ENCODE data around the gene PROX2.
A peak's percentile ranks its signal among the peaks of the same experiment; 100 is the strongest.

PROX2 gene, protein sequence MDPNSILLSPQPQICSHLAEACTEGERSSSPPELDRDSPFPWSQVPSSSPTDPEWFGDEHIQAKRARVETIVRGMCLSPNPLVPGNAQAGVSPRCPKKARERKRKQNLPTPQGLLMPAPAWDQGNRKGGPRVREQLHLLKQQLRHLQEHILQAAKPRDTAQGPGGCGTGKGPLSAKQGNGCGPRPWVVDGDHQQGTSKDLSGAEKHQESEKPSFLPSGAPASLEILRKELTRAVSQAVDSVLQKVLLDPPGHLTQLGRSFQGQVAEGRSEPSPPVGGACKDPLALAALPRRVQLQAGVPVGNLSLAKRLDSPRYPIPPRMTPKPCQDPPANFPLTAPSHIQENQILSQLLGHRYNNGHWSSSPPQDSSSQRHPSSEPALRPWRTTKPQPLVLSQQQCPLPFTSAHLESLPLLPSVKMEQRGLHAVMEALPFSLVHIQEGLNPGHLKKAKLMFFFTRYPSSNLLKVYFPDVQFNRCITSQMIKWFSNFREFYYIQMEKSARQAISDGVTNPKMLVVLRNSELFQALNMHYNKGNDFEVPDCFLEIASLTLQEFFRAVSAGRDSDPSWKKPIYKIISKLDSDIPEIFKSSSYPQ

DNA sequence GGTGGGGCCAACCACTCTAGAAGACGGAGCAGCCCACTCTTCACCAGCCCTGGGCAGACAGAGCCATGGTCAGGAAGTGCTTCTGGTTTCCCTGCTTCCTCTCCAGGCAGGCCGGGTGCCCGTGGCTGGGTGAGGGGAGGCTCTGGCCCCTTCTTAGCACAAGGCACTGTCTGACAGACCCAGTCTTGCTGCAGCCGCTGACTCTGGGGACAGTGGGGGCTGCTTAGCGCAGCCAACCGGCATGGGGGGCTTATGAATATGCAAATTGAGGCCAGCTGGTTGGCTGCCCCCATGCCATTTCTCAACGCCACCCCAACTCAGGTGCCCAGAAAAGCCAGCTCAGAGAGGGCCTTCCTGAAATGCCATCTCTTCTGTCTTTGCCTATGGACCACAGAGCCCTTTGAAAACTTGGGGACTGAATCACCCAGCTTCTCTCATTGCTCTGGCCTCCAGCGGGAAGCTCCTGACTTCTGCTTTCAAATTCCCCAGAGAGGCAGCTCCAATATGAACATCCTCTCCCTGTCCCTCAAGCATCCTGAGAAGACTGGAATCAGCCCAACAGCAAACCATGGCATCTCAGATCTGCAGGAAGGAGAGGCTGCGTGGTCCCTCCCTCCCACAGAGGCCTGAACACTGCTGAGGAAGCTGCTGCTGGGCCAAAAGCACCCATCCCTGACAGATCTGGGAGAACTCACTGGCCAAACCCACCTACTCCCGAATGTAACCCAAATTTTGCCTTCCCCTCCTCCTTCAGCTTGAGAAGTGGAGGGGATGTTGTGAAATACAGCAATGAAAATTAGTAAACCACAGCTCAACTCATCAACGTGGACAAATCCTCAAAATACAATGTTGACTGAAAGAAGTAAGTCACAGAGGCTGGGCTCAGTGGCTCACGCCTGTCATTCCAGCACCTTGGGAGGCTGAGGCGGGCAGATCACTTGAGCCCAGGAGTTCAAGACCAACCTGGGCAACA lies at the start of gene PROX2:
PROX2 (minus strand) TSS at position 205 of the 973 bp plus-strand sequence. CDS start 12,311 bp downstream, outside the sequence.
- TF ChIP-seq, protein P1, sequence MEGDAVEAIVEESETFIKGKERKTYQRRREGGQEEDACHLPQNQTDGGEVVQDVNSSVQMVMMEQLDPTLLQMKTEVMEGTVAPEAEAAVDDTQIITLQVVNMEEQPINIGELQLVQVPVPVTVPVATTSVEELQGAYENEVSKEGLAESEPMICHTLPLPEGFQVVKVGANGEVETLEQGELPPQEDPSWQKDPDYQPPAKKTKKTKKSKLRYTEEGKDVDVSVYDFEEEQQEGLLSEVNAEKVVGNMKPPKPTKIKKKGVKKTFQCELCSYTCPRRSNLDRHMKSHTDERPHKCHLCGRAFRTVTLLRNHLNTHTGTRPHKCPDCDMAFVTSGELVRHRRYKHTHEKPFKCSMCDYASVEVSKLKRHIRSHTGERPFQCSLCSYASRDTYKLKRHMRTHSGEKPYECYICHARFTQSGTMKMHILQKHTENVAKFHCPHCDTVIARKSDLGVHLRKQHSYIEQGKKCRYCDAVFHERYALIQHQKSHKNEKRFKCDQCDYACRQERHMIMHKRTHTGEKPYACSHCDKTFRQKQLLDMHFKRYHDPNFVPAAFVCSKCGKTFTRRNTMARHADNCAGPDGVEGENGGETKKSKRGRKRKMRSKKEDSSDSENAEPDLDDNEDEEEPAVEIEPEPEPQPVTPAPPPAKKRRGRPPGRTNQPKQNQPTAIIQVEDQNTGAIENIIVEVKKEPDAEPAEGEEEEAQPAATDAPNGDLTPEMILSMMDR (conservative IDR thresholded peaks at IDR 0.05; ENCODE audit: low read depth, low read length), result no peak
- no peak for DNase-seq (ENCODE audit: low read depth)
- no peak within 1 kb of the TSS for H3K4me3 ChIP-seq (ENCODE audit: low read length)

DNA sequence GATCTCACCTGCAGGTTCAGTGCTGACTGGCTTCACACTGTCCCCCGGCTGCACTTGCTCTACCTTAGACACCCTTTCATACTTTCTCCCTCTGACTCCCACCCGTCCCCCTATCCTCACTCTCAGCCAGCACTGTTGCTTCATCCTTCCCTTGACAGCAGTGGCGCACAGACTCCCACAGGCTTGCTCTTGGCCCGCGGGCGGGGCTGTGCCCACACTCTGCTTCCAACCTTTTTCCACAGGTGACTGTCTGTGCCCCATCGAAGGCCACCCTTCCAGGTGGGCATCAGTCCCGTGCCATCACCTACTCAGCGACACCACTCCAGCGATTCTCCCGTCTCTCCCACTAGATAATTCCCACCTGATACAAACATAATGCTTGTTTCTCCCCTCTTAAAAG lies 48.1 kb upstream of the PROX2 start:
- DNase-seq (ENCODE audit: low read depth), result no peak
- TF ChIP-seq, protein P1 (conservative IDR thresholded peaks at IDR 0.05; ENCODE audit: low read depth, low read length), result no peak
- no peak overlapping the region for H3K4me3 ChIP-seq (ENCODE audit: low read length)

DNA sequence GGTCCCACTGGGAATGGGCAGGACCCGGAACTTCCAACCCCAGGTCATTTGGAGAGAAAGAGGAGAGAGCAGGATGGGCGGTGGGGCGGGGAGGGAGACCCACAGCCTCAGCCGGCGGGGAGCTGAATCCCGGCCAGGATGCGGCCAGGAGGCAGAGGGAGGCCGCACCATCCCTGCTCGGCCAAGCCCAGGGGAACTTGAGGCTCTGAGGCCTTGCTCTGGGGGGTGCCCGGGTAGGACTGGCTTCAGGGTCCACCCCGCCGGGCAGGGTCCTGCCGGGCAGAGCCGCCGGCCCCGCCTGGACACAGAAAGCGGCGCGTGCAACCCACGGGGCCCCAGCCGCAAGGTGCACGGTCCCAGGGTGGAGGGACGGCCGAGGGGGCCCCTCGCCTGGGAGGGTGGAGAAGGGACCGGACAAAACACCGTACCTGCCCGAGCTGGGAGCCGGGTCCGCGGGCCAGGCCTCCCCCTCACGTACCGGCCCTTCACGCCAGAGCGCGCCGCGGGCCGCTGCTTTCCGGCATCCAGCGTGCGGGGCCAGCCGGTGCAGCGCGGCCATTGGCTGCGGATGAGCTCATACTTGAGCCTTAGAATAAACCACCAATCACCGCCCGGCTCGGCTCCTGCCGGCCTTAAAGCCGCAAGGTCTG lies 46.9 kb upstream of the PROX2 start, which contains the start of gene RPS6KL1:
RPS6KL1 (minus strand) TSS at position 509 of the 650 bp plus-strand sequence. CDS start 1,719 bp downstream, outside the sequence.
- peak within 1 kb of the TSS; percentile 69 for H3K4me3 ChIP-seq (ENCODE audit: low read length)
- DNase-seq (ENCODE audit: low read depth), result no peak
- TF ChIP-seq, protein P1 (conservative IDR thresholded peaks at IDR 0.05; ENCODE audit: low read depth, low read length), result no peak

DNA sequence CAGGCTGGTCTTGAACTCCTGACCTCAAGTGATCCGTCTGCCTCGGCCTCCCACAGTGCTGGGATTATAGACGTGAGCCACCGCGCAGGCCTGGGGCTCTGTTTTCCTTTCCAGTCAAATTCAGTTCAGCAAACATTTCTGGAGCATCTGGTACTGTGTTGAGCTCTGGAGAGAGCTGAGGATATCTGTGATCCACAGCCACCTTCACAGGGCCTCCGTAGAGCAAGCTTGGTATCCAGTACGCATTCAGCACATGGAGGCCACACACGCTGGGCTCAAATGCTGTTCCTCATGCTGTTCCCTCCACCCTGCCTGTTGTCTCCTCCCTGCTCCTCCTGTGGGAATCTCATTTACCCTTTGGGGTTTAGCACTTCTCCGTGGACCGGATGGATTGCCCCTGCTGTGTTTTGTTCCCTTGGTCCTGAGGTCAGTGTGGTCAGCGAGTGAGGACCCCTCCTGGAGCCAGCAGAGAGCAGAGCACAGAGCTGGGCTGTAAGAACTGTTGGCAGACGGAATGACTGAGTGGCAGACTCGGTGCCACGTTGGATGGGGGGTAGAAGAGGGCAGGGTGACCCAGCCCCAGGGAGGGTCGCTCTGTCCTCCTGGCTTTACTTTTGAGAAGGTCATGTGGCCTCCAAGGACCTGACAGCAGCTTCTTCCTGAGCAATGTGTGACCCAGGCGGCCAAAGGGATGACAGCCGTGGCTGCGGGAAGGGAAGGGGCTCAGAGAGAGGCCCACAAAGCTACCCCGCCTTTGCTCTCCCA lies 46.2 kb upstream of the PROX2 start:
- H3K4me3 ChIP-seq (ENCODE audit: low read length), result peak overlapping the region; percentile 69
- DNase-seq (ENCODE audit: low read depth), result no peak
- TF ChIP-seq, protein P1 (conservative IDR thresholded peaks at IDR 0.05; ENCODE audit: low read depth, low read length), result no peak

DNA sequence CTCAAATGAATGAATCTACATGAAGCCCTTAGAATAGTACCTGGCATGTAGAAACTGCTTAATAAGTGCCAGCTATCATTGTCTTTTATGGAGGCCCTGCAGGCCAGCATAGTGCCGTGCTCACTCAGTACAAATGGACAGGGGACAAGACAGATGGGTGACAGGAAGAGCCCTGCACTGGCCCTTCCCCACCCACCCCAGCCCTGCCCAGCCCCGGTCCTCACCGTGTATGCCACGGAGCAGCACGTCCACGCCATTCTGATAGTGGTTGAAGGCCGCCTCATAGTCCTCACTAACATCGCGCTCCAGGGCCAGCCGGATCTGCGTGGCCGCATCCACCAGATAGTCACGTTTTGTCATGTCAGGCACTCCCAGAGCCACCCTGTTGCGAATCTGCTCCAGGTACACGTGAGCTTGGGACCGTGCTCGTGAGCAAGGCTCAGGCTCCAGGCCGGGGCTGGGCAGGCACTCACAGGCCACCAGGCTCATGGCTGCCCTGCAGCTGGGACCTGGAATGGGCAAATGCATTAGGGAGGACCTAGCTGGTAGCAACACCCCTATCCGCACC lies 45.2 kb upstream of the PROX2 start:
- no peak for DNase-seq (ENCODE audit: low read depth)
- TF ChIP-seq, protein P1 (conservative IDR thresholded peaks at IDR 0.05; ENCODE audit: low read depth, low read length), result no peak

More for the DNA sequence above, 45.2 kb upstream of the PROX2 start:
- H3K4me3 ChIP-seq (ENCODE audit: low read length), result no peak overlapping the region

Data from retinal pigment epithelial cell (primary cell).